Stimulated activated CD4-positive, alpha-beta T cell treated with anti-CD3 and anti-CD28 coated beads, Interleukin-1b, Interleukin-23, amount 100 ng/mL, for 24 hours (primary cell): ENCODE measurements around the gene CDH4.

ENCODE experiments used
- DNase-seq, 4 experiments: peaks; one replicate each; pipeline ENCODE4 v3.0.0-alpha.2; 2020; ENCODE audit warnings: low read depth in 4 of 4, low spot score in 1 of 4

The CDH4 gene

DNA sequence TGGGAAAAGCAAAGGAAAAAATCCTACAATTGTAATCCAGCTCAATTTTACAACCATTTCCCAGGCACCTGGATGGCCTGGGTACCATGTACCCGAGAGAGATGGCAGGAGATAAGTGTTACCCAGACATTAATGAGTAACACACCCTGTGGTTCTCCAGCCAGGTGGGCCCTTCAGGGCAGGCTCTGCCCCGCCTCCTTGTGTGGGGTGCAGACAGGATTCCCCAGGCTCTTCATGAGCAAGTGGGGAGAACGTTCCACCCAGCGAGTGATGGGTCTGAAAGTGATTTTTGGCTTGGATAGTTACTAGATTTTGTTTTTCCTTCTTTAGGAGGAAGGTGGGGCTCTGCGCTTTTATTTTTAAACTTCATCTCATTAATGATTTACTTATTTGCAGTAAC, 569.7 kb downstream of the CDH4 start:
- DNase-seq = no peak

GRCh38 chr20:61822396-61822795, 570.3 kb downstream of the CDH4 start:
- DNase-seq = no peak

GRCh38 chr20:61823242-61823641, 571.2 kb downstream of the CDH4 start:
- no peak for DNase-seq

- no peak for DNase-seq
Measured at GRCh38 chr20:61828891-61829290, 576.8 kb downstream of the CDH4 start.

- no peak for DNase-seq
Measured at GRCh38 chr20:61829526-61829925, 577.5 kb downstream of the CDH4 start.

GRCh38 chr20:61830241-61830930, 578.3 kb downstream of the CDH4 start:
- DNase-seq = no peak

GRCh38 chr20:61830991-61831390, 578.9 kb downstream of the CDH4 start:
- DNase-seq = no peak

DNA sequence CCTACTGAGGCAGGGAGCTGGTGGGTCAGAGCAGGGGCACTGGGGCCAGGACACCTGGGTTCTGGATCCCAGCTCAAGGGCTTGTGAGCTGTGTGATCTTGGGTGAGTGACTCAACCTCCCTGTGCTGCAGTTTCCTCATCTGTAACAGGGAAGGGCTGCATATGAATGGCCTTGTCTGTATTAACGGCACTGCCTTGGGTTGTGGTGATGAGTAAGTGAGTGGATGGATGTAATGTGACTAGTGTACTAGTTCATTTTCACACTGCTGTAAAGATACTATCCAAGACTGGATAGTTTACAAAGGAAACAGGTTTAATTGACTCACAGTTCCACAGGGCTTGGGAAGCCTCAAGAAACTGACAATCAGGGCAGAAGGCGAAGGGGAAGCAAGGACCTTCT, 580.1 kb downstream of the CDH4 start:
- DNase-seq = no peak

DNA sequence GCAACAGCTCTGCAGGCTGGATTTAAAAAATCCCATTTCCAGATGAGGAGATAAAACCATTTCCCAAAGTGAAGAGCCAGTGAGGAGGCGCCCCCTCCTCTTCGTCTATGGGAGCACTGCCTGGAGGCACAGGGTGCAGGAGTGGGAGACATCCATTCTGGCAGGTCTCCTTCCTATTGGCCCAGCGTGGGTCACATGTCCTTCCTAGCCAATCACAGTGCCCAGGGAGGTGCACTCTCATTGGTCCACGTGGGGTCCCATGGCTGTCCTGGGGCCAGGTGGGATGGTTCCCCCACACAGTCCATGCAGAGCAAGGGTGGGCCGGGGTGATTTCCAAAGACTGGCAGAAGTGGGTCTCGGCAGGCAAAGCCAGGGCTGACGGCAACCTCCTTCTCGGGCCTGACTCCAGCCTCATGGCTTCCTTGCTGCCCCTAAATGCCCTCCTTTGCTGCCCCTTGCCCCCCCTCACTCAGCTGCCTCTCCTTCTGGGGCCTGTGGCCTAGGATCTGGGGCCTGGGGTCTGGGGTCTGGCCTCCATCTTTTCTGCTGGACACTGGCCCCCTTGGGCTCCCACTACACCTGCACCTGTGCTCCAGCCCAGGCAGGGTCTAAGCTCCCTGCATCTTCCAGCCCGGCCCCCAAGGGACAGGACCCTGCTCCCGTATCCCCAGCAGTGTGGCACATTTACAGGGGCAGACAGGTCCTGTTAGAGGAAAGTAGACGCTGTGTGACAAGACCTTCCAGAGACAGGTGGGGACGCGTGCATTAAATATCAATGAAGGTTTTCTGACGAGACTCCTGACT, 581.9 kb downstream of the CDH4 start:
- DNase-seq = no peak

DNA sequence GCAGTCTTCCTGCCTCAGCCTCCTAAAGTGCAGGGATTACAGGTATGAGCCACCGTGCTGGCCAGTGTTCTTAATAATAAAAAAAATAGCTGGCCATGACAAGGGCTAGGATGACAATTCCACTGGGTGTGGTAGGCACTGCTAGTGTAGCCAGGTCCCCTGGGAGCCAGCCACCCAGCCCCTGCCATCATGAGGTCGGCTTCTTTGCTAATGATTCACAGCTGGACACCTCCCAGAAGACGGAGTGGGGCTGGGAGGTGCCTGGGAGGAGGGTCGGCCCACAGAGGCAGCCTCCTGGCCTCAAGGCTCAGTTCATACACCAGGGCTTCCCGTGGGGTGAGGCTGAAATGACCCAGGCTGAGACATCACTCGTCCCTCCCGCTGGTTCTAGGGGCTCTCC, 583.2 kb downstream of the CDH4 start:
- DNase-seq = no peak

DNA sequence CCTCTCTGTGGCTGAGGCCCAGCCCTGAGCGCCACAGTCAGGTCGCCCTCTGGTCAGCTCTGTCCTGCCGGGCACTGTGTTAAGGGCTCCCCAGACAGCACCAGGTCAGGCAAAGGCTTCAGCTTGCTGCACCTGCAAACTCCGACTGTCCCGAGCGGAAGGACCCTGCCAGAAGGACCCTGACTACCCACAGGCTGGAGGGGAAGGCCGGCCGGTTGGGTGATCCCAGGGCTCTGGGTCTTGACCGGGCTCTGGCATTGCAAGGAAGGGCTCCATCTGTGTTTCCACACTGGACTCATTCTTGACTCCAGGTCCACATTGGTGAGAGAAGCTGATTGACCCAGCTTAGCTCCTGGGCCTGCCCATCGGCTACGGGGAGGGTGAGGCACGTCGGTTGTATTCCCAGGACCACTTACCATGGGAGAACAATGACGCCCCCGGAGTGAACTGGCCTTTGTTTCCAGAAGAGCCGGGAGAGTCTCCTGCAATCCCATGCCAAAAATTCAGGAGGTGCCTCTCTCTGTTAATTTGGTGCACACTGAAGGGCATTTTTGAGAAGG, 583.8 kb downstream of the CDH4 start:
- no peak for DNase-seq

- DNase-seq = no peak
Measured at GRCh38 chr20:61837200-61837599, 585.1 kb downstream of the CDH4 start.

- no peak for DNase-seq
Measured at GRCh38 chr20:61839223-61839911, 587.3 kb downstream of the CDH4 start.

DNA sequence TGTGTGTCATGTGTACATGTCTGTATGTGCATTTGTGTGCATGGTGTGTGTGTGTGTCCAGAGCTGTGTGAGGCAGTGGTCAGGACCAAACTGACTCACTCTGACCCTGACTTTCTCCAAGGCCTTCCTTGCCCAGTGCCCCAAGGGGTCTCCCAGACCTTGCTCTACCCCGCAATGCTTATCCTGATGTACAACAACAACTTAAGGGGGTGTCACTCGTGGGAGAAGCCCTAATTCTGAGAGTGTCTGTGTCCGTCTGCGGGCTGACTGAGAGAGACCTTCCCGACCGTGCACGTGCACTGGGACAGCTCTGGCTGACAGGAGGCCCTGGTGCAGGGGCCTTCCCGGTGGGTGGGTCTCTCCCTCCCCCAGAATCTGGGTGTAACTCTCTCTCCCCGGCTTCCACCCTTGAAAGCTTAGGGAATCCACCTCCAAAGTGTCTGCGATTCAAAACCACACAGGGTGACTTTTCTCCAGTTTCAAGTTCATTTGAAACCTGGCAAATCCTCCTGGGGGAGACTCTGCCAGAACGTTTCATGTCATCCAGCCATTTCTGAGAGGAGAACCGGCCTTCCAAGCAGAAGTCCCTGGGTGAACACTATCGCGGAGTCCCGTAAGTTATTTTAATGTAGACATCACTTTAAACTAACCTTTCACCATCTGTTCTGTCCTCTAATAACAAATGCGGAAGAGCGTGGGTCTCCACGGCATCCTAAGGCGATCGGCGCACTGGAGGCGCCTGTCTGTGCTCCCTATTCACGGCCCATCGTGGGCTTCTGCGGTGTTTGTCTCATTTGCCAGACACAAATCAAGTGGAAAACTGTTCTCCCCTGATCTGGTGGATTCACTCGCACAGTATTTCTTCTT, 588.1 kb downstream of the CDH4 start:
- DNase-seq = no peak

- DNase-seq = no peak
Measured at GRCh38 chr20:61840779-61841455, 588.9 kb downstream of the CDH4 start.

DNA sequence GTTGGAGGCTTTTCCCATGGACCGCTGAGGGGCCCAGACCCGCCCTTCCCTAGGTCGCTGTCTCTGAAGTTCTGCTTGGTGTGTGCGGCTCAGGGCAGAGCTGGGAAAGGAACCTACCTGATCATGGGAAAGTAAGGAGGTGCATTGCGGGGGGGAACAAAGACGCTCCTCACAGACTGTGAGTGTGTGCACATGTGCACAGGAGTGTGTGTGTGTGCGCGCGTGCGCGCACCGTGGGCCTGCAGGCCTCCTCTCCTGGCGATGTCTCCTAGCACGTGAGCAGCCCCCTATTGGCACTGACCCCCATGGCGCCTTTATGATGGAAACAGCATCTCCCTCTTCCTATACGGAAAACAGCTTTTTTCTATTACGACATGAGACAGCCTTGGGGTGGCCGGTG, 589.5 kb downstream of the CDH4 start:
- DNase-seq = no peak

- DNase-seq = no peak
Measured at GRCh38 chr20:61841966-61842365, 589.9 kb downstream of the CDH4 start.

GRCh38 chr20:61844621-61845020, 592.6 kb downstream of the CDH4 start:
- no peak for DNase-seq

GRCh38 chr20:61845233-61845671, 593.2 kb downstream of the CDH4 start:
- DNase-seq = no peak

DNA sequence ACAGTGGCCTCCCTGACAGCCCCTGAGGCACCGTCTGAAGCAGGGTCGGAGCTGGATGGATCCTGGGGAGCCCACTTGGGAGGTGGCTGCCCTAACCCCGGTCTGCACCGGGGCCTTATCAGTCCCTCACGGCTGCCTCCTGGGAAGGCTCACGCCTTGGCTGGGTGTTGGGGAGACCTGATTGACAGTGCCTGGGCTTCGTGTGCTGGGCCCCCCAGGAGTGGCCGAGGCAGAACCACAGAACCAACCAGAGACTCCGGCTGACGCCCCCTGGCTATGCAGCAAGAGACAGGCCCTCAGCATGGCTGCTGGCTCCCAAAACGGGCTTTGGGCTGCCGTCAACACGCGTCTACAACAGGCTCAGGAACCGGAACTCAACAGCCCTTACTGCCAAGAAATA, 594.0 kb downstream of the CDH4 start:
- no peak for DNase-seq
